Renal pelvis (tissue), 4 donors: Measurements from ENCODE around the gene GALNT18. TPM values are rescaled to one million over a fixed set of nuclear protein-coding genes. Genes with fewer than 3 reads are reported as not detected.

Source experiments
- DNase-seq: peaks from one replicate; pipeline ENCODE4 v3.0.0-alpha.2; 2013
- polyA plus RNA-seq, 3 donors: library from polyadenylated mRNA; unstranded; fragments of 120-200 nt; gene quantifications; one replicate each; pipeline ENCODE4 v1.2.1, GENCODE V29; 2013; ENCODE audit not compliant: insufficient read length in 3 of 3

GALNT18 gene
- polyA plus RNA-seq, 3 donors: 25.4 to 28.1 (median 26.4) TPM

DNA sequence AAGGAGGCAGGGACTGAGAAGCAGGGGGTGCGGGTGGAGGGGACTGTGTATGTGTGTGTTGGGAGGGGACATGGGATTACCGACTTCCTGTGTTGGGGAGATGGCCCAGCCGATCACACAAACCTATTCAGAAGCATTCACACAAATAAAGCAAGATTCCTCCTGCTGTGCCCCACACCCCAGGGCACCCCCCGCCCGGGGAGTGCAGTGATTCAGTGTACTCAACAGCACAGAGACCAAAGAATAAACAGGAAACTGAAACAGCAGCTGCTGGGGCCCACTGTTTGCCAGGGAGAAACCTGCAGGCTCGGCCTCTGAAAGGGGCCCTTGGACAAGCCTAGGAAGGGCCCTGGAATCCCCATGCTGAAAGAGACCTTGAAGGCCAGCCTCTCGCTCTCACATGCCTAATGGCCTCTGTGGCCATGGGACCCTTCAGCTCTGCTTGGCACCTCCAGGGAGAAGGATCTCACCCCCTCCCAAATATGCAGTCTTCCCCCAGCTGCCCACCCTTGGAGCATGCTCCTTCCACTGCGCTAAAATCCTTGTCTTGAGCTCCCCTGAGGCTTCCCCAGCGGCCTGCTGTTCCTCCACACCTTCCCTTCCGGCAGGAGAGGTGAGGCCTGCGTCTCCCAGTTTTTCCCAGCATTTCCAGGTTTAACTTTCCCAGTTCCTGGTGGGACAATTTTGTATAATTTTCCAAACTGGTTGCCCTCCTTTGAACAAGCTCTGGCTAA, 341.7 kb downstream of the GALNT18 start:
- DNase-seq: no peak

DNA sequence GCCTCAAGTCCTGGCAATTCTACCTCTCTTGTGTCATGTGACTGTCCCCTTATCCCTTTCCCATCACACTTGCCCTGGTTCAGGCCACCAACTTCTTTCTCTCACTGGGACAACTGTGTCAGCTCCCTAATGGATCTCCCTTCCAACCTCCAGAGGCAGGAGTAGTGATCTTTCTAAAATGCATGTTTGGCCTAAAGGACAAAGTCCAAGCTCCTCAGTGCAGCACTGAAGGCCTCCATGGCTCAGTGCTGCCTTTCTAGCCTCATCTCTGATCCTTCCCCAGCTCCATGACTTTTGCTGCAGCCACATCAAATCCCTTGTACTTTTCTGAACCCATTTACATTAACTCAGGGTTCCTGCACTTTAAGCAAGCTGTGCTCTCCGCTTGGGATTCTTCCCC, 349.6 kb downstream of the GALNT18 start:
- DNase-seq: no peak

DNA sequence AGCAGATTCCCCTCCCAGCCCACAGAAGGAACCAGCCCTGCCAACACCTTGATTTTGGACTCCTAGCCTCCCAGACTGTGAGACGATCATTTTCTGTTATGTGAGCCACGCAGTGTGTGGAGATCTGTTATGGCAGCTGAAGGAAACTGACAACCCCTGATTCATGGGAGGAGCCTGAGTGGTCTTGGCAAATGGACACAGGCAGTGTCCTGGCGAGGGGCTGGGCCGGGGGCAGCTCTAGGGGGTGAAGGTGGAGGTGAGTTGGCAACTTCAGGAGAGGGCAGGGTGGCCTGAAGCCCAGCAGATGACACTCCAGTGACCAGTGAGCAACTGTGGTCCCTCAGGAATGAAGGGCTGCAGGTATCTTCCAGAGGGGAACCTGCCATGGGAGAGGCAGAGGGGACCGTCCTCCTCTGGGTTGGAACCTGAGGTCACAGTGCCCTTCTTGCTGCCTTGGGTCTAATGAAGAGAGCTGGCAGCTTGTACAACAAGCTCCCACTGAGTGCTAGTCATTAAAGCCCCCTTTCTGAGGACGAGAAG, 351.5 kb downstream of the GALNT18 start:
- no peak for DNase-seq

DNA sequence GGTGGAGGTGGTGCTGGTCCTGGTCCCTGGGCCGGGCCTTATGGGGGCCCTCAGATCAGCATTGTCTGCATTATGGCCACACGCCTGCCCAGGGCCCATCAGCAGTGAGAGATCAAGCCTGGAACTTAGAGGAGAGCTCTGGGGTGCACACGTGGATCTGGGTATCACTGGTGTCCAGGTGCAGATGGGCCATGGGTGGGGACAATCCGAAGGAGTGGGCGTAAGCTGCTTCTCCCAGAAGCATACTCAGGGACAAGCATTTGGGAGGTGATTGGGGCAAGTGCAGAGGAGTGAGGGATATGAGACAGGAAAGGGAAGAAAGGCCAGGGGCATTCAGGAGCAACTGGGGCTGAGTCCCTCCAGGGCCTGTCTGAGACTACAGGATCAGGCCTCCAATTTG, 353.1 kb downstream of the GALNT18 start:
- no peak for DNase-seq

DNA sequence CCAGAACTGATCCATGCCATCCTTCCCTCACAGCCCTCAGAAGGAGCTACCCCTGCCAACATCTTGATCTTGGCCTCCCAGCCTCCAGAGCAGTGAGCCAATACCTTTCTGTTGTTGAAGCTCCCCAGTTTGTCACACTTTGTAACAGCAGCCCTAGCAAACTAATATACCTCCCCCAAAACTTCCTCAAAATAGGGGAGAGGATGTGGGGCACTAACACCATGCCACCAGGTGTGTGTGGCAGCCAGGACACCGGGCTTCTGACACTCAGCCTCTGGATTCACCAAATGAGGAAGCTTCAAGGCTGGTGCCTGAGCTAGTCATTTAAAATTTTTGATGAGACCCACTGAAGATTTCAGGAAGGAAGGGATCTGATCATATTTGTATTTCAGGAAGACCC, 353.7 kb downstream of the GALNT18 start:
- DNase-seq: no peak

DNA sequence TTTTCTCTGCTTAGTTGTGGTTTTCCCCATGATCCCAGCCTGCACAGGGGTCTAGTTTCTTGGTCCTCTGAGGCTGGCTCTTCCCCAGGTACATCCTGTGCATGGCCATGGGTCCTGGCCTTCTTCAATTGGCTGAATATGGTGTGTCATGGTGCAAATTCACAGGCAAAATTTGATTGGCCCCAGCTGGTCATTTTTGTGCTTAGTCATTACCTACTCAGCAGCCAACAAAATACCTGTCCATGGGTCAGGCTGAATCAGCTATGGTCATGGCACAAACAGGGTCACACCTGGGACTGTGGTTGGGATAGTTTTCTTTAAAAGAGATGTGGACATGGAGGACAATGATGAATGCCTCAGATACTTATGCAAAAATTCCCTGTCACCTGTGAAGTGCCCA, 354.5 kb downstream of the GALNT18 start:
- DNase-seq: no peak

DNA sequence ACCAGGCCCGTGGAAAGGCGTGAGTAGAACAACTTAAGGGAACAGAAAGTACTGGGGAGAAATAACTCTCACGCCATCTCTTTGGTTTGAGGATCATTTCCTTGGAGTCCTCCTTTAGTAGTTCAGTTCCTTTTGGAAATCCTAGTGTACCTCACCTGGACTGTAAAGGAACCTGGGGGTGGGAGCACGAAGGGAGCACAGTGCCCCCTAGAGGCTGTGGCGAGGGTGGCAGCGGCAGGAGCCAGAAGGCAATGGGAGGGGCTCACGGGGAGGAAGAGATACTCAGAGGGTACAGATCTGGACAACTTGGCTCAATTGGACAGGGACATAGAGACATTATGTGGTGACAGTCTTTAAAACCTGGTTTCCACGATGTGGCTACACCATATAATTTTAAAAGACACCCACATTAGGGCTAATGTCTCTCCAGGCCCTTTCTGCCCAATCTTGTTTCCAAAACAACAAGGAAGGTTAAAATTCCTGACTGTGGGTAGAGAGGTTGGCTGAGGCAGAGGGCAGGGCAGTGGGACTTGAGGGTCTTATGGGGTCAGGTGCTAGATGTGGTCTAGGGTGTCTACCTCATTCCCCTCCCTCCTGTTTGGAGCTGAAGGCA, 355.7 kb downstream of the GALNT18 start:
- DNase-seq: no peak

DNA sequence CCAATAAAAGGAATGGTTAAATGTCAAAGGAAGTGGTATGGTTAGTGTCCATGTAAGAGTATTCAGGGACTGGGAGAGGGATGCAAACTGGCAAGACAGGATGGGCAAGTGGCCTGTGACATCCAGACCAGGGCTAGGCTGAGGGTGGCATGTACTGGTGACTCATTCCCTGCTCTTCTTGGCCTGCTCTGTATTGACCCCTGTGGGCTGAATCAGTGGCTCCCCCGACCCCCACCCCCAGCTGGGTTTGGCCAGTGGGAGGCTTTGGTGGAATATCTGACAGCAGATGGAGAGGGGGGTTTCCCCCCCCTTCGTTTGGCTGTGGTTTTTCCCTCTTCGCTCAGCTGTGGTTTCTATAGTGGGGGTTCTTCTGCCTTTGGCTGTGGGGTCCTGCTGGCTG, 356.5 kb downstream of the GALNT18 start:
- no peak for DNase-seq

DNA sequence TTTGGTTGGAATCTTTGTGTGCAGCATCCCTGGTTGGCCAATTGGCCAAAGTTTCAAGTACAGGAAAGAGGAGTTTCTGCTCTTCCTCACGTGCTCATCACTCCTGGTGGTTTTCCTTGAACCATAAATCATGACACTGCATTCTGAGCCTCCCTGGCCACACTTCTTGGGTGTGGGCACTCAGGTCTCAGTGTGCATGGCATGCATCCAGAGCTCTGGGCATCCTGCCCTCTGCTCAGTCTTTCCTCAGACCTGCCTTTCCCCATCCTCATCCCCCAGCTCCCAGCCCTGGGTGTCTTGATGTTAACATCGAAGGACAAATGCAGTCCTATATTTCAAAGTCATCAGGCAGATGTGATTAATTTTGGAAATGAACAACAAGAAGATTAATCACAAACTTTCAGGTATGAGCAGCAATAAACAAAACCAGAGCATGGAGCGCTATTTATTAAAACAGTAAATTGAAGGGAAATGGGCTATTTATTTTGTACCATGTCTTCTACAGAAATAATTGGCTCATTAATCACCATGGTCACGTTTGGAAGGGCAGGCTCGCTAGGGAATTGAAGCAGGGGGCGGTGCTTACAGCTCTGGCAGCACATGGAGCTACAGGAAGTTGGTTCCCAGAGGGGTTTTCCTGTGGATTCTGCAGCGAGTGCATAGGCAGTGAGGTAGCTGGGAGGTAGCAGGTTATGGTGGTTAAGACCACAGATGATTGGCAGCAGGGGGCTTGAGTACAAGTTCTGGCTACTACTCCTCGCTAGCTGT, 358.4 kb downstream of the GALNT18 start:
- peak; percentile 64 for DNase-seq

DNA sequence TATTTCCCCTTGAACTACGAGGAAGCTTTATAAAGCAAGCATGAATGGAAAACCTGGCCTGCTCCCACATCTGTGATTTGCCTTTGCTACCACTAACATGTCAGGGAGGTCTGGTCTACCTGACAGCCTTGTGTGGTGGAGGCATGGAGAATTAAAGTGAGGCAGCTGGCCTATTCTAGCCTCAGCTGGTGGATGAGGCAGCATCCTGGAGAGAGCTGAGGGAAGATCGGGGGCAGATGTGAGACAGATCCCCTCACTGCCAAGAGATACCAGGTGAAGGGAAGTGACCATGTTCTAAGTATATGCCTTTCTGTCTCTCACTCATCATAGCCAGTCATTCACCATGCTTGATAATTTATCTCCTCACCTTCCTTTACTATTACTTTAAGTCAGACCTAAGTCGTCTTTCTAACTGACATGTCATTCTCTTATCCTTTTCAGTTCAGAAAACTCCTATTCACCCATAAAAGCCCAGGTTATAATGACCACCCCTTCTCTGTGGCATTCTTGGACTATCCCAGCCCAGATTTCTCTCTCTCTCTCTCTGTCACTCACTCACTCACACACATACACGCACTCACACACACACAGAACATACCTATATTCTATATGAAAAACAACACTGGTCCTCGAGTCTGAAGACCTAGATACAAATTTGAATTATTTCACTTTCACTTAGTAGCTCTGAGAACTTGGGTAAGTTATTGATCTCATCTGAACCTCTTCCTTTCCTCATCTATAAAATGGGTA, 359.5 kb downstream of the GALNT18 start:
- no peak for DNase-seq

DNA sequence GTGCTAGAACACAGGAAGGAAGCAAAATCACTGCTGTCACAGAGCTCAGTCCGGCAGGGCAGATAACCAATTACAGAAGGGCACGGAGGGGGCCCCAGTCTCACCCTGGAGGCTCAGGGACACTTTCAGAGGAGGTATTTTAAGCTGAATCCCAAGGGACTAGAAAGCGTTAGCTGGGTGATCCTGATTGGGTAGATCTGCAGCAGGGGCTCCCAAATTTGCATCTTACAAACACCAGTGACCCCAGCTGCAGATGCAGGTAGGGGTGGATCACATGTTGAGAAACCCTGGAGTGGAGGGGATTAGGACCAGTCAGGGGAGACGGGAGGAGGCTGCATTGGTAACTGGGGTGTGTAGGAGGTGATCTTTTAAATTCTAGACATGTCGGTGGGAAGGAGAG, 360.2 kb downstream of the GALNT18 start:
- DNase-seq: no peak

DNA sequence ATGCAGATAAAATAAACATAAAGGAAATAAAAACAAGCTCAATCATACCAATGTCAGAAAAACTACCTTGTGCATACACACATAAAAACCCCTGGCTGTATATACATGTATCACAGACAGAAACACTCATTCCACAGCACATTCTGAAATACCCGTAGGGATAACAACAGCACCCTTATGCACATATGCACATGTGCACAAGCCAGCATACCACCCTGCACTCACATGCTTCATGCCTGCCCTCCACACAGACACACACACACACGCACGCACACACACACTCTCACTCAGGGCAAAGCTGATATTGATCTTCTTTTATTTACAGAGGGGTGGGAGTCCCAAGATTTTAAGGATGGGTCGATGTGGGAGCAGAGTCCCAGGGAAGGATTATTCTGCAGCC, 360.9 kb downstream of the GALNT18 start:
- DNase-seq: no peak

DNA sequence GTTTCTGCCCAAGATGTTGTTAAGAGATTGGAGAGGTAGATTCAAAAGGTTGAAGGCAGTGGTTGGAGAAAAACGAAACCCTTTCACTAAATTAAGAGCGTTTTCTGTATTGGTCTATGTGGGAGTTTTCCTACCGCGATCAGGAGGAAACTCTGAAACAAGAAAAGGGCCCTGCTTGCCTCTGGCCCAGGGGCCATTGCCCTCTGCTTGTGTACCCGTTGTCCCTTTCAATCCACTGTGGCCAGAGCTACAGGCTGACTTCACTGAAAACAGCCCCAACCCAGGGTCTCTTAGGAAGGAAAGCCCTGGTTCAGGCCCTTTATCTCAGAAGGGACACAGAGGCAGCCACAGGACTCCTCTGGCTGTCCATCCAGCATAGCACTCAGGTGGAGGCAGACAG, 367.8 kb downstream of the GALNT18 start:
- DNase-seq: no peak

DNA sequence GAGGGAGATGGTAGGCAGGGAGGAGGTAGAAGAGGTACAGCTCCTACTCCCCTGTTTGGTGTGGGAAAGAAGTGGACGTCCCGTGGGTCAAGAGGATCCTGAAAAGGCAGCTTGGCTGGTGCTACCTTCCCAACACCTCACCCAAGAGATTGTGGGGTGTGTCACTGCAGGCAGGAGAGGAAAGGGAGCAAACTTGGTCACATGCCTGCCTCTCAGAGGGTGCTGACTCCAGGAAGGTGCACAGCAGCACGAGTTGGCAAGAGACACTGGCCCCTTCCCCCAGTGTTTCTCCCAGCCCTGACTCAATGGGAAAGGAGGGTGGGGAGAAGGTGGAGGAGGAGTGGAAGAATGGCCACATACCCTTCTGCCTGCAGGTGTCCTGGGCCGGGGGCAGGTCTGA, 368.3 kb downstream of the GALNT18 start:
- no peak for DNase-seq

DNA sequence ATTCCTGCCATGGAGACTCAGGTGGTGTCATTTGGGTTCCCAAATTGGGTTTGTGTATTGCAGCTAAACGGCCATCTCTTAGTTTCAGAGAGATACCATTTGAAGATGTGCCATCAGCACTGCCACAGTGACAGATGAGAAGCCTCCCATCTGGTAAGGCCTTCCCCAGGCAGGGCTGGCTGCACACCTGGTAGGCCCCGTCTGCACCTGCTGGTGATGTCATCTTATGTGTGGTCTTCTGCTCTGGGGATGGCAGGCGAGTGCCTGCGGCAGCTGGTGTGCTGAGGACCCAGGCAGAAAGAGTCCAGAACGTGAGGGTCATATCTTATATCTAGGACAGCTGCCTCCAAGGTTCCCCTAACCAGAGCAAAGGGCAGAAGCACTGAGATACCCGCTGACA, 369.4 kb downstream of the GALNT18 start:
- DNase-seq: no peak

DNA sequence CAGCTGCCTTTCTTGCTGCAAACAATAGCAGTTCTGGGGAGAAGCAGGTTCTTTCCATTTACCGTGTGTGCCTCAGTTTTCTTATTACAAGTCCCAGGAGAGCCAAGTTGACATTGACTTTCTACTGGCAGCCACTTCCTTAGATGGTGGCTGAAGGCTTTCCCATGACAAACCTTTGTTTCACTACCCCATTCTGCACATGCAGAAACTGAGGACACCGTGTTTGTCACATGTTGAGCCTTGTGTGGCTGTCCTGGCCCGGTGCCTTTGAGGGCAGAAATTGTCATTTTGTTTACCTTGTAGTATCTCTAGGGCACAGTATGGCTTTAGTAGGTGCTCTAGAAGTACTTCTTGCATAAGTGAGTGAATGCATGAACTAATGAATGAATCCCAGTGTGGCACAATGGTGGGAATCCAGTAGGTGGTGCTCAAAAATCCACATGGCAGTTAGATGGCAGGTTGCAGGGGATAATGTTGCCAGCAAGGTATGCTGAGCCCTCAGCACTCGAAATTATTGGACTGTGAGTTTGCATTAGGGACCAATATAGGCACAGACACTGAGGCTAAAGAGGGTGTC, 370.3 kb downstream of the GALNT18 start:
- no peak for DNase-seq

DNA sequence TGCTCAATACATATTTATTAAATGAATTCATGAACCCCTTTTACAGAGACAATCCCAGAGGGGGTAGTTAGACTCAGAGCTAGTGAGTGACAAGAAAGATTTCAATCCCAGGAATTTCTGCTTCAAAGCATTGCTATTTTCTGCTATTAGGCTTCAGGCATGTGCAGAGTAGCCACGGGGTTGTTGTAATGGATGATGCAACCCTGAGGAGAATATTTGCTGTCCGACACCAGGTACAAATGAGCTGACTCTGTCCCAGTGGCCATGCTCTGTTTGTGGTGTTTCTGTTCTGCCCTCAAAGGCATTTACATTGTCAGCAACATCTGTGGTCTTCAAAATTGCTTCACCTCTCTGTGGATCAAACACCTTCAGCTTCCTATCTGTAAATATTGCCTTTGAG, 371.3 kb downstream of the GALNT18 start:
- no peak for DNase-seq

DNA sequence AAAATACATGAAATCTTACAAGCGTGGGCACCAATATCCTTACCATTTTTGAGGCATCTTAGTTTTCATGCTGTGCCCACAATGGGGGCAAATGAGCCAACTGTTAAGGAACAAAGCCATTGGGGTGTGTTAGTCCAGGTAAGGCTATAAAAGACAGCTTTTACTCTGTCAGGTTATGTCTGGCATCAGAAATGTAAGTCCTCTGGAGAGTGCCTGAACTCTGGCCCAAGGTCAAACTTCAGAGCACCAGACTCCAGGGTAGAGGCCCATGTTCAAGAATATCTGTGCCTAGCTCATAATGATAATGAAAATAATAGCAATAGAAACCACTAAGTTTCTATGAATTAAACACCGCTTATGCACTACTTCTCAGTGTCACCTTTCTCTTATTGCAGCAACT, 374.2 kb downstream of the GALNT18 start:
- DNase-seq: no peak

DNA sequence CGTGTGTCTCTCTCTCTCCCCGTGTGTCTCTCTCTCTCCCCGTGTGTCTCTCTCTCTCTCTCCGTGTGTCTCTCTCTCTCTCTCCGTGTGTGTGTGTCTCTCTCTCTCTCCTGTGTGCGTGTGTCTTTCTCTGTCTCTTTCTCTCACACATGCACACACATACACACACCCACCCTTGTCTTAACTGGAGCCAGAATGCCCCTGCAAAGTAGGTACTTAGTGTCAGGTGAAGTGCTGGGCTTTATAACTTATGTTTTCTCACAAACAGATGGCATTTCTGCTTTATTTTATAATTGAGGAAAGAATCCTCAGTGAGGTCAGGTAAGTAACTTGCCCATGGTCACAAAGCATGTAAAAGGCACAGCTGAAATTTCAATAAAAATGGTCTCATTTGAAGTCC, 374.7 kb downstream of the GALNT18 start:
- DNase-seq: no peak

DNA sequence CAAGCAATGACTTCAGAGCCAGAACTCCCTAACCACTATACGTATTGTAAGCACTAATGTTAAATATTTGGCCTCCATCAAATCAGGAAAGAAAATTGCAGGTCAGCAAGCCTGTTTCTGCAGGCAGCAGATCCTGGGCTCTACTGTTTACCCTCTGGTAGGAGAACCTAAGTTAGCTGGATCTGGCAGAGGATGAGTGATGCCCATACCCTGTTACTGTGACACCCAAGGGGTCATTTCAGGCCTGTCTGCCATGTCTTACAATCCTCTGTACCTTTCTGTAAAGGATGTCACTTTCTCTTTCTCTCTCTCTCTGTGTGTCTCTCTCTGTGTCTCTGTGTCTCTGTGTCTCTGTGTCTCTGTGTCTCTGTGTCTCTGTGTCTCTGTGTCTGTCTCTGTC, 375.6 kb downstream of the GALNT18 start:
- DNase-seq: no peak

DNA sequence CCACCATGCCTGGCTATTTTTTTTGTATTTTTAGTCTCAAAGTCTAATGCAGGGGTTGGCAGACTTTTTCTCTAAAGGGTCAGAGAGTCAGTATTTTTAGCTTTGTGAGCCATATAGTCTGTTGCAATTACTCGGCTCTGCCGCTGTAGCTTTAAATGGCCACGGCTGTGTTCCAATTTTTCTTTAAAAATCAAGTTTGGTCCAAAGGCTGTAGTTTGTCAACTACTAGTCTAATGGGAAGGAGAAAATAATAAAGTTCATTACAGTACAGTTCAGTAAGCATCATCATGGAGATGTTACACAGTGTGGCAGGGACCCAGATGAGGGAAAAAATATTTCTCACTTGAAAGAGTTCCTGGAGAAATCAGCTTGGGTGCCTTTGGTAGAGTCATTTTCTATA, 376.4 kb downstream of the GALNT18 start:
- DNase-seq: no peak
